ENCODE results near the gene CLEC2L.

The CLEC2L gene

DNA sequence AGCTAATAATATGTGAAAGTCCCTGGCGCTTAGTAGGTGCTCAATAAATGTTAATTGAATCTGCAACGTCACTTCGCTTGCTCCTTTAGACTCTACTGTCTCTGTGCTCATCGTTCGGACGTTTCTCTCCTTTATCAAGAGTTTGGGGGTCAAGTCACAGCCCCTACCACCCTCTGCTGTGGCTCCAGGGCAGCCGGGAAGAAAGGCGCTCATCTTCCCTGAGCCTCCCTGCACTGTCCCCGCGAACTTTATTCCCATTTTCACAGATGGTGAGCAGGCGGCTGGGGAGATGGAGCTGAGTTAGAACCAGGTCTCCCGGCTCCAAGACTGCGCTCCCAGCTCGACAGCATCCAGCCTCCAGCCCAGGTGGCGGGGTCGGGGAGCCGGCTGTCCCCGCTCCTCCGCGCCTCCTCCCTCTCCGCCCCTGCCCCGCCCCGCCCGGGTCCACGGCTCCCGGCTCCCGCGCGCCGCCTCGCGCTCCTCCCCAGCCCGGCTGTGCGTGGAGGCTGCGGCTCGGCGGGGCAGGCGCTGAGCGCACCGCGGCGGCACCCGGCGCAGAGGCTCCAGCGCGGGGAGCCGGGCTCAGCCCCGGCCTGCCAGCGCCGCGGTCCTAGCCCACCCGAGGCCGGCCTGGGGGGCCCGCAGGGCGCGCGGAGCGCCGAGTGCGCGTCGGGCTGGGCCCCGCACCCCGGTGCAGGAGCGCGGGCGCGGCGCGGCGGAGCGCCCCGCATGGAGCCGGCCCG, at the start of gene CLEC2L:
CLEC2L (plus strand) TSS at position 487 of the 743 bp plus-strand sequence; CDS start at position 730, 243 bp downstream.
- no peak for DNase-seq (ENCODE audit: low spot score)

DNA sequence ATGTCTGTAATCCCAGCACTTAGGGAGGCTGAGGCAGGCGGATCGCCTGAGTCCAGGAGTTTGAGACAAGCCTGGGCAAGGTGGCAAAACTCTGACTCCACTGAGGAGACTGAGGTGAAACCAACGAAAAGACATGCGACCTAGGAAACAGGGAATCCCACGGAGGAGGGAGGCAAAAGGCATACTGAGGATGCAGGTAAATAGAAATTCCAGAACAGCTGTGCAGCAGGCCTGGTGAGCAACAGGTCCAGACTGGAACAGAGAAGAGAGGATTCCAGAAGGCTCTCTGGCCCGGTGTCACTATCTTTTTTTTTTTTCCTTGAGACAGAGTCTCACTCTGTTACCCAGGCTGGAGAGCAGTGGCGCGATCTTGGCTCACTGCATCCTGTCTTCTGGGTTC, 47.3 kb upstream of the CLEC2L start:
- DNase-seq (ENCODE audit: low spot score), result no peak

DNA sequence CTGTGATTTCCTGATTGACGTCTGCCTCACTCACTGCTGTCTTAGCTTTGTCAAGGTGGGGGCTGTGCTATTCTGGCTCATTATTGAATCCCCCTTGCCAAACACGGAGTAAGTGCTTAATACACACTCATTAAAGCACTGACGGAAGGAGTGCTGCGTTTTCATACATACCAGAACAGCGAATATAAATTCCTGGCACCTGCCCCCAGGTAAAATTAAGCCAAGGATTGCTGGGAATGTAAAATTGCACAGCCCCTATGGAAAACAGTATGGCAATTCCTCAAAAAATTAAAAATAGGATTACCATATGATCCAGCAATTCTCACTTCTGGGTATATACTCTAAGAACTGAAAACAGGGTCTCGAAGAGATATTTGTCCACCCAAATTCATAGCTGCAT, 46.6 kb upstream of the CLEC2L start:
- no peak for DNase-seq (ENCODE audit: low spot score)

DNA sequence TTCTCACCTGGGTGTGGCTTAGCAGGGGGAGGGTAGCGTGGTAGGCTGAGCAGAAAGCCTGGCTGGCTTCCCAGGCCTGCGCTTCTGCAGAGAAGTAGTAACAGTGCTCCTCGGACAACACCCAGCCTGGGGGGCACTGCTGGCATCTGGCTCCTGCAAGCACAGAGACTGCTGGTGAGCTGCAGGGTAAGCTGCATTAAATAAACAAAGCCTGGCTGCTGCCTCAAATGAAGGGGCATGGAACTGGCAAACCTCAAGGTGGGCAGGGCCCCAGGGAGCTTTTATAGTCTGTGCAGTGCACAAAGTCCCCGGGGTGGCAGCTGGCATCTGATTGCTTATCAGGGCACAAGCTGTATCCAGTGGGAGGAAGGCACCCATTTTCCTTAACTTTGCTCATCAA, 43.9 kb upstream of the CLEC2L start:
- no peak for DNase-seq (ENCODE audit: low spot score)

DNA sequence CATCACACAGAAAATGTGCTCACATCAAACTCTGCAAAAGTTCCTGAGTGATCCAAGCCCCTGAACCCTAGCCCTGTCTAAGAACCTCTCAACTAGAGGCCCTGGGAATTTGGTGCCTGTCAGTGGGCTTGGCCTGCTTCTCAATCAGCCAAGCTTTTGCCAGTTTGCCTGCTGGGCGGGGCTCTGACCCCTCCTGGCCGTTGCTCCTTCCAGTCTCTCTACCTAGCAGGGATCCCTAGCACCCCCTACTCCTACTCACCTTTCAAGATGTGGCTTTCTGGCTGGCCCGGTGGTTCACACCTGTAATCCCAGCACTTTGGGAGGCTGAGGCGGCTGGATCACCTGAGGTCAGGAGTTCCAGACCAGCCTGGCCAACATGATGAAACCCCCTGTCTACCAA, 42.1 kb upstream of the CLEC2L start:
- DNase-seq (ENCODE audit: low spot score), result no peak

DNA sequence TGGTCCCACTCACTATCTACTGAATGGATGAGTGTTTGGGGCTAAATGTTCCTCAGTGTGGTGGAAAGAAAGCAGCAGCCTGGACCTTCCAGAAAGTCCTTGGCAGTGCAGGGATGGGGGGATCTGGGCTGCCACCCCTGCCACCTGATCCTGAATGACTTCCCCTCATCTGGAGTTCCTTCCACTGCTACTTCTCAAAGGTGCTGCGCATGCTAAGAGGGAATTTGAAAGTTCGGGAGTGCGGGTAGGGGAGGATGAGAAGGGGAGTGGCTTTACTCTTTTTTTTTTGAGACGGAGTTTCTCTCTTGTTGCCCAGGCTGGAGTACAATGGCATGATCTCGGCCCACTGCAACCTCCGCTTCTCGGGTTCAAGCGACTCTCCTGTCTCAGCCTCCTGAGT, 41.4 kb upstream of the CLEC2L start:
- DNase-seq (ENCODE audit: low spot score), result no peak

DNA sequence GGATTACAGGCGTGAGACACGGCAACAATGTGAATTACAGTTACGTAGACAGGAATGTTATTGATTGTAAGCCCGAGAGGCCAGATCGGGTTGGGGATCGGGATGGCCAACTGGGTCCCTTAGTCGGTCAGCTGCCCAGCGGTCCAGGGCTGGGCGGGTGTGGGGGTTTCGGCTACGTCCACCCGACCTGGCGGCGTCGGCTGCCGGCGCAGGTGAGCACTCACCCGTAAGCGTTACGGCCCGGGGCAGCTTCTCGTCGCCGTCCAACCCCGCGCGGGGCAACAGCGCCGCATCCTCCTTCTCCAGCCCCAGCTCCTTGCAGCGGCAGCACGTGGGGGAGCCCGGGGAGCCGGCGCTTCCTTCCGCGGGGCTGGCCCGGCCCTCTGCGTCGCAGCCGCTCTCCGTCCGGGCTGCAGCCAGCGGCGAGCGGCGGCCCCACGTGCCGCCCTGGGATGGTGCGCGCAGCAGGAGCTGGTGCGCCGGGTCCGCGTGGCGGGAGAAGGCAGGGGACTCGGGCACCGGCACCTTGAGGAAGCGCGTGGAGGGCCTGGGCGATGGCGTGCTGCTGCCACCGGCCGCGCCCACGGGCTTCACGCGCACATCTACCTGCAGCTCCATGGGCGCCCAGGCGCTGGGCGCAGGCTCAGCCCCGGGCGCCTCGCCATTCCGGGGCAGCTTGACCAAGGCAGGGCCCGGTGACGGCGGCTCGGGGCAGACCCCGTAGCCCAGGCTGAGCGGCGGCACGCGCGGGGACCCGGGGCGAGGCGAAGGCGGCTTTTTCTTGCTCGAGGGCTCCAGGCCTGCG, 40.6 kb upstream of the CLEC2L start:
- DNase-seq (ENCODE audit: low spot score), result no peak

DNA sequence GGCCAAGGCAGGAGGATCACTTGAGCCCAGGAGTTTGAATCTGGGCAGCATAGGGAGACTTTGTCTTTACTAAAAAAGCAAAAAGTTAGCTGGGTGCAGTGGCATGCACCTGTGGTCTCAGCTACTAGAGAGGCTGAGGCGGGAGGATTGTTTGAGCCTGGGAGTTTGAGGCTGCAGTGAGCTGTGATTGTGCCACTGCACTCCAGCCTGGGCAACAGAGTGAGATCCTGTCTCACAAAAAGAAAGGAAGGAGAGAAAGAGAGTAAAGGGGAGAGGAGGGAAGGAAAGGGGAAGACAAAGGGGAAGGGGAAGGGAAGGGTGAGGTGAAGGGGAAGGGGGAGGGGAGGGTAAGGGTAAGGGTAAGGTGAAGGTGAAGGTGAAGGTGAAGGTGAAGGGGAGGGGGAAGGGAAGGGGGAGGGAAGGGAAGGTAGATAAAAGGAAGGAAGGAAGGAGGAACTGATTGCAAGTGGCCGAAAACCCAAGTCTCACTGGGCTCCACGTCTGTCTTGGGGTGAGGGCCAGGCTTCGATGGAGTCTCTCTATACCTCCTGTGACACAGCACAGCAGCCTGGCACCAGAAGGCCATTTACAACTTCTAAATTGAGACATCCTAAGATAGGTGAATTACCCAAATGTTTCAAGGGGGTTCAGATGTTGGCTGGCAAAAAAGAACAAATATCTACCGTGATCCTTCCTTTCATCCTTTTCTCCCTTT, 36.0 kb upstream of the CLEC2L start:
- no peak for DNase-seq (ENCODE audit: low spot score)

DNA sequence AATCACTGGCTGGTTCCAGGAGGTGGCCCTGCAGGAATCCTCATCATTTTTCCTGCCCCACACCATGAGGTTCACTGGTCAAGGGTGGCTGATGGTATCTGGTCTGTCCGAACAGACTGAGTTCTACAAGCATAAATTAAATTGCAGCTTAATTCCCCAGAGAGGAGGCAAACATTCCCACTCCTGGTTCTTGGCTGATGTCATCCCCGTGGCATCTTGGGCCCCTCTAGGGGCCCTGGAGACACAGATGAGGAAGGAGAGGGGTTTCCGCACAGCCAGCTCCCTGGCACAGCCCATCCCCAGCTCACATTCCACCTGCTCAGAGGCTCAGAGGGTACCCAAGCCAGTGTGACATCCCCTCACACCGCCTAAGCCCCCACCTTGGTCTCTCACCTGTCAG, 34.7 kb upstream of the CLEC2L start:
- DNase-seq (ENCODE audit: low spot score), result no peak

DNA sequence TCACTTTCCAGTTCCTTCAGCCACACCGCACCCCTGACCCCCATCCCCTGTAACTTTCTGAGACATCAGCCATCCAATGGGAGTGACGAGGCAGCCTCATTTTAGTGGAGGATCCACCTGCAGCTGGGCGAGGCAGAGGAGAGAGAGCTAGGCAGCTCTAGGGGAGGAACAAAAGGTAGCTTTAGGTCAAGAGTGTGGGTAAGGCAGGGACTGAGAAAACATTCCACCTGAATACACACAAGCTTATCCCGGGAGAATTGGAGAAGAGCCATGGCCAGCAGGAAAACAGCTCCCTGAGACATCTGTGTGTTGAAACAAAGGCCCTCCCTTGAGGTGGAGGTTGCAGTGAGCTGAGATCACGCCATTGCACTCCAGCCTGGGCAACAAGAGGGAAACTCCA, 33.4 kb upstream of the CLEC2L start:
- no peak for DNase-seq (ENCODE audit: low spot score)

DNA sequence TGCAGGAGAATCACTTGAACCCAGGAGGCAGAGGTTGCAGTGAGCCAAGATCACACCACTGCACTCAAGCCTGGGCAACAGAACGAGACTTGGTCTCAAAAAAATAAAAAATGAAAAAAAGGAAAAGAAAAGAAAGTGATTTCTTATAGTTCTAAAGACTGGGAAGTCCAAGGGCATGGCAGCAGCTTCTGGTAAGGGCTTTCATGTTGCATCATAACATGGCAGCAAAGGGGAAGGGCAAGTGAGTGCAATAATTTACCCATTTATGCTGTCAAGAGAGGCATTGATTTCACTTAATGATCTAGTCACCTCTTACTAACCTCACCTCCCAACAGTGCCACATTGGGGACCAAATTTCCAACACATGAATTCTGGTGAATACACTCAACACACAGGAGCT, 31.2 kb upstream of the CLEC2L start:
- DNase-seq (ENCODE audit: low spot score), result no peak

DNA sequence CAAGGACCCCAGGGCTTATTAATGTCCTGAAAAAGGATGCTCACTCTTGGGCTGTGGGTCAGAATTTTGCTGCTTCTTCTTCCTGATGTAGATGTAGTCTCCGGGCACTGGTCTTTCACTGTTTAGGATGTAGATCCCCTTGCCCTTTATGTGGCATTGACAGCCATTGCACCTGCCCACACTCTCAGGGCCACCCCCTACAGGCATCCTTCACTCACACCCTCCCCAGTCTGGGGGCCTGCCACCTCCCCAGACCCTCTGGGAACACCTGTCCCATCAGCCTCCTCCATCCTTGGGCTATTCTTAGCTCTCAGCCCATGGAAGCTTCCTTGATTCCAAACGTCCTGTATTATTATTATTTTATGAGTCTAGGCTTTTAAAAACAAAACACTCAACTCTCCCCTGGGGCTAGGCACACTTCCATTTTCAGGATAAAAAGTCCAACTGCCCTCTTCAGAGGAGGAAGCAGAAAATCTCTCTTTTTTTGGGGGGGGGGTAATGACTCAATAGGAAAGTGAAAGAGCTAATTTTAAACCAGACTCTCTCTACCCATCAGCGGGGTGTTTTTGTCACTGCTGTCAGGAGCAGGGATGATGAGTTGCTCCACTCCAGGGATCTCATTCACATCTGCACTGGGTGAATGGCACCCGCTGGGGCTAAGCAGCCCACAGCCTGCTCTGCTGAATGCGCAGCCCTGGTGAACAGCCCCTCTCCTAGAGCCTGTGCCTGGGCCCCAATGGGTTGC, 28.5 kb upstream of the CLEC2L start:
- no peak for DNase-seq (ENCODE audit: low spot score)

DNA sequence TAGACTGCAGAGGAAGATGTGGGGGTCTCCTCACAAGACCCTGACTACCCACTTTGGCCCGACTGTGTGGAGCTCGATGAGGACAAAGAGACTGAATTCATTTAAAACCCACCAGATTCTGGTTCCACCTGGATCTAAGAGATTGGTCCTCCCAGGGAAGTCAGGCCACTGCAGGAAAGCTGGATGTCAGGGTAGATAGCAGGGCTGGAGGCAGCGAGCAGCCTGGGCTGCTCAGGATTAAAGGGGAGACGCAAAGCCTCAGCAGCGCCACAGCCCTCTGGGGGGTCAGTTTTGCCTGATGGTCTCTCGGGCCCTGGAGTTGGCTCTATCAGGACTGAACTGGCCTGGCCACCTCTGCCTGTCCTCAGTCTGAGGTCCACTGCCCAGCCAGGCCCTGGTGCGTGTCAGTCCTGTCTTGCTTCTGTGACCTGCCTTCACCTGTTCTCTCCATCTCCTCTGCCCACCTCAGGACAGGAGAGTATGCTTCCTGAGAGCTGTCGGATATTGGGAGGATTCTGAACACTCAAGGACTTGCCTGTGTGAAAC, 27.8 kb upstream of the CLEC2L start:
- no peak for DNase-seq (ENCODE audit: low spot score)

DNA sequence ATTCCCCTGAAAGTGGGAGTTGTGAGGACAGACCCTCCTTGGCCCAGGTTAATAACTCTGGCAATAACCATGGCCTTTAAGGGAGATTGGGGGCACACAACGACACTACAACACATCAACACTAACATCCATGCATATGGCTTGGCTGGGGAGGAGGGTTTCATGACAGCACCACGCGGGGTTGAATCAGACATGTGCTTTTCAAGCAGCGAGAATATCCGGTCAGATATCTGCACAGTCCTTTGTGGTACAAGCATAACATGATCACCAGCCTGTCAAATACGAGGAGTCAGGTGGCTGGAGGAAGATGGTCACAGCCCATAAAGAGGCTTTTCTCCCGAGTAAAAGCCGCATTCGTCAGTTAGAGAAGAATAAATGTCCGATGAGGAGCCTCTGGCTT, 27.0 kb upstream of the CLEC2L start:
- no peak for DNase-seq (ENCODE audit: low spot score)

DNA sequence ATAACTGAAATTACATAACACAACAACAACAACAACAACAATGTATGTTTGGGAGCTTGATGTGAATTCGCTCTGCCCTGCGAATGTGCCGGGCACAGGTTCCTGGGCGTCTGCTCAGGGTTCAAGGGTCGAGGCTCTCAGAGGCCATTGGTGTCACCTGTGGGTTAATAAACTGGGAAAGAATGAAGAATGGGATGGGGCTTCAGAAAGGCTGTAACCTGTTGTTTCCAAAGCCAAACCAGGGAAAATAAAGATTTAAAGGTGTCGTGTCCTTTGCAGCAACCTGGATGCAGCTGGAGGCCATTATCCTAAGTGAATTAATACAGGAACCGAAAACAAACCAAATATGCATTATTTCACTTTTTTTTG, 22.7 kb upstream of the CLEC2L start:
- DNase-seq (ENCODE audit: low spot score), result no peak

DNA sequence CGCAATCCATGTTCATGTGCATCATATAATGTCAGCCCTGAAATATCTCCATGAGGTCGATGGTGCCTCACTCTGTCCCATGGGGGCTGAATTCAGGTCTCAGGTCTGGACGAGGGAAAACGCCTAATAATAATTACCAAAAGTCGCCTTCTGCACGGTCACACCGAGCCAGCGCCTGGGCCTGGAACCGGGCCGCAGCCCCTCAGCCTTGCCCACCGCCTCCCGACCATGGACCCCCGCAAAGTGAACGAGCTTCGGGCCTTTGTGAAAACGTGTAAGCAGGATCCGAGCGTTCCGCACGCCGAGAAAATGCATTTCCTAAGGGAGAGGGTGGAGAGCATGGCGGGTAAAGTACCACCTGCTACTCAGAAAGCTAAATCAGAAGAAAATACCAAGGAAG, 21.3 kb upstream of the CLEC2L start:
- DNase-seq (ENCODE audit: low spot score), result no peak

DNA sequence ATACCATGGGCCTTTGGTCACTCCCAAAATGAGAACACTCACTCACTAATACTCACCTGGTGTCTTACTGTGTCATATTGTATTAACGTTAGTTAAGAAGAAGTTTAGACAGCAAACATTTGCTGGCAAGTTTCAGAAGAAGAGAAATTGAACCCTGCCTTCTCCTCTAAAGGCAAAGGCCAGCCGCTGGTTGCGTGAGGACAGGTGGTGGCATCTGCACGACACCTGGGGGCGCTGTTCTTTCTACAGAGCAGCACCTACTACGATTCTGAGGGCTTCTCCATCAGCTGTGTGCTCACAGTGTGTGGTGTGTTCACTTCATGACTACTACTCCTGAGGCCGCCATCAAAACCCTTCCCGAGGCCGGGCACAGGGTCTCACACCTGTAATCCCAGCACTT, 17.9 kb upstream of the CLEC2L start:
- DNase-seq (ENCODE audit: low spot score), result no peak

DNA sequence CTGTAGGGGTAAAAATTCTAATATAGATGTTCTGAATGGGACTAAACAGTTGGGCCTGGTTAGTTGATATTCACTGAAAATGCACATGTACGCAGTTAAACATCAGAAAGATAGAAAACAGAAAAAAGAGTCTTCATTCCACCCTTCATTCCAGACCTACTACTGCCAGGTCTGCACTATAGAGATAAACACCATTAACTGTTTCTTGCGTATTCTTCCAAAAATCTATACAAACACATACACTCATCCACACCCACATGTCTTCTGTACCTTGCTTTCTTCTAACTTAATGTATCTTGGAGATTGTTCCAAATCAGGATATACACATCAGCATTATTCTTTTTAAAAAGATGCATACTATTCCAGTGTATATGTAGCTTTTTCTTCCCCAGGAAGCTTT, 13.9 kb upstream of the CLEC2L start:
- no peak for DNase-seq (ENCODE audit: low spot score)

DNA sequence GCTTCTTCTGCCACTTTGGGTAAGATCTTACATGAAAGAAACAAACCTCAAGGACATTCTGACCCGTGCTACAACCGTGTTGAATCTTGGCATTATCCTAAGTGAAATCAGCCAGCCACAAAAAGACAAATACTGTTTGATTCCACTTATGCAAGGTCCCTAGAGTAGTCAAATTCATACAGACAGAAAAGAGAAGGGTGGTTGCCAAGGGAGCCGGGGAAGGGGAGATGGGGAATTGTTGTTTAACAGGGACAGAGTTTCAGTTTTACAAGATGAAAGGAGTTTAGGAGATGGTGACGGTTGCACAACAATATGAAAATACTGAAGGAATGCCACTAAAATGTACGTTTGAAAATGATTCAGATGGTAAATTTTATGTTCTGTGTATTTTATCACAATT, 12.2 kb upstream of the CLEC2L start:
- no peak for DNase-seq (ENCODE audit: low spot score)

DNA sequence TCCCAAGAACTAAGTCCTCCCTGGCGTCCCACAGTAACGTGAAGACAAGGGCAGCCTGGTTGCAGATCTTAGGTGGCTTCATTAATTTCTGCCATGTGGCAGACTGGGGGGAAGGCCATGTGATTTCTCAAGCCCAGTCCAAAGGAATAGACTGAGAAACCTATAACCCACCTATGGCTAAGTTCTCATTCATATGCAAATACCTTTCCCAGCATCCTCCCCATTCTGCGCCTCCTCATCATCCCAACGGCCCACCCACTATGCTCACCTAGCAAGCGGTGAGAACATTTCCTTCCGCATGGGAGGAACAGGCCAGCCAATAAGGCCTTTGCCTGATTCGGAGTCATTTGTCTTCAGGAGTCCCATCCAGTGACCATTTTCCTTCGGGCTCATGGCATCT, 8.2 kb upstream of the CLEC2L start:
- DNase-seq (ENCODE audit: low spot score), result no peak

DNA sequence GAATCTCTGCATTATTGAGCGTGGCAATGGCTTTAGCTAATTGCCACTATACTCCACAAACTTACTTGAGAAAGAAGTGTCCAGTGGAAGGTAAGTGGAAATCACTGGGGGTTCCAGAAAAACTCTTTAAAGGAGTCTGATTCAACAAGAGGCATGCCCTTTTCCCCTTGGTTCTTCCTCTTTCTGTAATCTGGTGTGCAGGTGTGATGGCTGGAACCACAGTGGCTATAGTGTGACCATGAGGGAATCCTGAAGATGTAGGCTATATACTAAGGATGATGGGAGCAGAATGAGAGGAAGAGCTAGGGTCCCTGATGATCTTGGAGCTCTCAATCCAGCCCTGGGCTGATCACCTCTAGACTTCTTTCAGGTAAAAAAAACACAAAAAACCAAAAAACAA, 2.0 kb upstream of the CLEC2L start:
- DNase-seq (ENCODE audit: low spot score), result no peak

DNA sequence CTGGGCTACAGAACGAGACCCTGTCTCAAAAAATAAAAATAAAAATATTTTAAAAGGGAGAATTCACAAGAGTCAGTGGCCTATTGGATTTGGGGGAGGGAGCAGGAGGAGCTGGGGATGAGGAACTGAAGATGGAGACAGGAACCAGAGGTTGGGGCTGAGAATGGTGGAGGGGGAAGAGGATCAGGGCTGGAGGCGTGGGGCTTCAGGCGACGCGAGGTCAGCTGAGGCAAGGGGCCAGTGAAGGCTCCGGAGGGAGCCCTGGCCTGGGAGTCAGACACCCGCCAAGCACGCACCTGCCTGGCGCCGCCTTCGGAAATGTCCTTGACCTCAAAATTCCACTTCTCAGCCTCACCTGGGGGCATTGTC, 671 bp upstream of the CLEC2L start:
- no peak for DNase-seq (ENCODE audit: low spot score)

Measured in kidney capillary endothelial cell (primary cell).